Activated CD8-positive, alpha-beta memory T cell treated with anti-CD3 and anti-CD28 coated beads, Interleukin-2, amount 50 U/mL, for 24 hours (primary cell): ENCODE data around the gene ZDHHC4.

Source experiments
- DNase-seq: peaks from one replicate; pipeline ENCODE4 v3.0.0-alpha.2; 2020; ENCODE audit errors: extremely low read depth

ZDHHC4 gene

DNA sequence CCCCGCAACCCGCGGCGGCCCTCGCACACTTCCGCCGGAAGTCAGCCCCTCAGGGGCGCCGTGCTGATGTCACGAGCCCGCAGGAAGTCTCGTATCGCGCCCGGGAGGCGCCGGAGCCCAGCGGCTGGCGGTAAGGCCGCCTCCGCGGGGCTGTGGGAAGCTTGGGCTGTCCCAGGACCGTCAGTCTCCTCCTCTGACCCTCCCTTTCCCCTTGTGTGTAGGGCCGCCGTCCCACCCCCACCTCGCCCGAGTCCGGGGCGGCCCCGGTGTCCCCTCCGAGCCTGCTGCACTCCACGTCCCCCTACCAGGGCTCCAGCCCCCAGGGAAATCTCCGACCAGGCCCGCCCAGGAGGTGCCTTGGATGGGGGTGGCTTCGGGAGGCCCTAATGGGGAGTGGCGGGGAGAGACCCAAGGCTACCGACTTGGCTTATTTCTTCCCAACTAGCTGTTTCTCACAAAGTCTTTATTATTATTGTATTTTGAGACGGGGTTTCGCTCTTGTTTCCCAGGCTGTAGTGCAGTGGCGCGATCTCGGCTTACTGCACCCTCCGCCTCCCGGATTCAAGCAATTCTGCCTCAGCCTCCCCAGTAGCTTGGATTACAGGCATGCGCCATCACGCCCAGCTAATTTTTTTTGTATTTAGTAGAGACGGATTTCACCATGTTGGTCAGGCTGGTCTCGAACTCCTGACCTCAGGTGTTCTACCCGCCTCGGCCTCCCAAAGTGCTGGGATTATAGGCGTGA is at the start of gene ZDHHC4:
ZDHHC4 (plus strand) TSS at position 86 of the 745 bp plus-strand sequence. CDS start 3,108 bp downstream, outside the sequence.
- DNase-seq: peak; percentile 72

DNA sequence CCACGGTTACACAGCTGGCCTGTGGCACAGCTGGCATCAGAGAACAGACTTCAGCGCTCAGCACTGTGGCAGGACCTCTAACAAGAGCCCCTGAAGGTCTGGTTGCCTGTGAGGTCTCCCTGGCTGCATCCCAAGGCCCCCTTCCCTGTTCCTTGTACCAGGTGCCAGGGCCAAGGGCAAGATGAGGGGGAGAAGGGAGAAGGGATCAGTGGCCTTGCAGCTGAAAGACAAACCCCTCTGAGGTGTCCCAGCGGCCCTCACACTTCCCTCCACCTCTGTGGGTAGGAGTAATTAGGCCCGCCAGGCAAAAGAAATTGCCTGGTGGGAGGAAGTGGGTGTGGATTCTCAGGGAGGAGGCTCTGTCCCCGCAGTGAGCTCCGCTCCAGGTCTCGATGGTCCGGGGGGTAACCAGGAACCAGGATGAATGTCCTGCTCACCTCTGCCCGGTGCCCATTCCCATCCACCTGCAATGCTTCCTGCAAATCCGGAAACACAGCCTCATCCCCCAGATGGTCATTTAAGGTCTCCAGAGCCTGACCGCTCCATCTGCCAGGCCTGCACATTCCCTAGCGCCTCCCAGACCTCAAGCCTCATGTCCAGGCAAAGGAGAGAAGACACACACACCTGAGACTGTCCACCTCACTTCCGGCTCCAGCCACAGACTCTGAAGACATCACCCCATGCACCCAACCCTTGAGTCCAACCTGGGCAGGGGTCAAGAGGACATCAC is 48.7 kb upstream of the ZDHHC4 start:
- no peak for DNase-seq

DNA sequence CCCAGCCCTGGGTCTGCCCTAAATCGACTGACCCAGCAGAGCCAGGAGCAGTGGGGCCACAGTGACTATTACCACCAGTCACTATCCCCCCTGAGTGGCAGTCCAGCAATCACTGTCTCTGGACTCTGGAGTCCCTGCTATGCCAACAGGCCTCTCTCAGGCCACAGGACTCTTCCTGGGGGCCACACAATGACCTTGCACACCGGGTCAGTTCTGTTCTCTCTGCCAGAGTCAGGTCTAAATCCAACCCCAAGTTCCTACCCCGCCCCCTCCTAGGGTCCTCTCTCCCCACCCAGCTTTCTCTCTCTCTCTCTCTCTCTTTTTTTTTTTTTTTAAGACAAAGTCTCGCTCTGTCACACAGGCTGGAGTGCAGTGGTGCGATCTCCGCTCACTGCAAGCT is 47.6 kb upstream of the ZDHHC4 start:
- DNase-seq: no peak

DNA sequence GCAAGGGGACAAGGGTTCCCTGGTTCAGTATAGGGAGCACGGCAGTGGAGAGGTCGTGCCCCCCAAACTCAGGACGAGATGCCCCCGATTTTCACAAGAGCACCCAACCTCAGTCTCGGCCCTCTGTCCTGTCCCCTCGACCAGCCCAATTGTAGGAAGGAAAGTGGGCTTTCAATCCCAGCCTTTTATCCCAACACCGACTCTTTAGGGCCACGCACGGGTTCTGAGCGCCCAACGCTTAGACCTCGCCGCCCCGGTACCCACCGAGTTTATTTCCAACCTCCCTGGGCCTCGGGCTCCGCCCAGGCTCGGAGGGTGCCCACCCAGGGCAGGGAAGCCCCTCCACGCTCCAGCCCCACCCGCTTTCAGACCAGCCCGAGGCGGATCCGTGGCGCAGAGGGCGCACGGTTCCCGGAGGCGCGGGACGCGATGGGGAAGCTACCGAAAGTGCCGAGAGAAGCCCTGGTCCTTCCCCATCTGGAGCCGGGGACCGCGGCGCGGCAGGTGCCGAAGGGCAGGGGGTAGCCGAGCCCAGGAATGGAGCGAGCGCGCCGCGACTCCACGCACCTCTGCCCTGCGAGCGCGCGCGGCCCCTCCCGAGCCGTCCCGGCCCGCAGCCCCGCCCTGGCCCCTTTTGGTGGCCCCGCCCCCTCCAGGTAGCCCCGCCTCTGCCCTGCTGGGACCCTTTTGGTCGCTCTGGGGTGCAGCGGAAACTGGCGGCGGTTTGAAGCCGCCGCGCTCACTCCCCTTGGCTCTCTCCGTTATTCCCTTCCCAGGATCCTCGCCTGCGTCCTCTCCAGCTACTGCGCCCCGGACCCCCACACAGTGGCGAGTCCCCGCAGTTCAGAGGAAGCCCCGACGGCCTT is 46.4 kb upstream of the ZDHHC4 start:
- DNase-seq: peak; percentile 27

DNA sequence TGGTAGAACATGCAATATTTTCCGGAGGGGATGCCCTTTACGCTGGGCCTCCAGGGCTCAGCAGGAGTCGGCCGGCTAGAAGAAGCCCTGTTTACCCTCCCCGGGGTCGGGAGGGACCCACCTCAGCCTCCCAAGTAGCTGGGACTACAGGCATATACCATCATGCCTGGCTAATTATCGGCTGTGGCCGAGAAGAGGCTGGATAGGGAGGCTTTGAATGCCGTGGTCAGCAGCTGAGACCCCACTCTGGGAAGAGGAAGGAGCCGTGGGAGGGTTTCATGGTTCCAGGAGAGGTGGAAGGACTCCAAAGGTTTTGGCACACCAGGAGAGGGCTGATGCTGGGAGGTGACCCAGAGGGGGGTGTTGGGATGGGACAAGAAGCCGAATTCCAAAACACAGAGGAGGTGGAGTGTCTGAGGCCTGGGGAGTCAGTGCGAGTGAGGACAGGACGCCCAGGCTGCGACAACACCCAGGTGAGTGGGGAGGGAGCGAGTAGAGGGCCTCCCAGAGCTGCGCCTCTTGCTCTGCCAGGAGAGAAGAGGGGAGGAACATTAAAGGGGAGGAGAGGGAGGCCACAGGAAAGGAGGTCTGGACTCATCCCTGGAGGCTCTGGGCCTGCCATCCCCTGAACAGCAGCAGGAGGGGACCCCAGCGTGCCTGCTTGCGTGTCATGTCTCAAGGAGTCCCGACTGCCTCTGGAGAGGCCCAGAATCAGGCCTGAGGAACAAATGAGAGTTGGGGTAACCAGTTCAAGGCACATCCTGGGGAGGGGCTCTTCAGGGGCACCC is 45.6 kb upstream of the ZDHHC4 start:
- DNase-seq: no peak

DNA sequence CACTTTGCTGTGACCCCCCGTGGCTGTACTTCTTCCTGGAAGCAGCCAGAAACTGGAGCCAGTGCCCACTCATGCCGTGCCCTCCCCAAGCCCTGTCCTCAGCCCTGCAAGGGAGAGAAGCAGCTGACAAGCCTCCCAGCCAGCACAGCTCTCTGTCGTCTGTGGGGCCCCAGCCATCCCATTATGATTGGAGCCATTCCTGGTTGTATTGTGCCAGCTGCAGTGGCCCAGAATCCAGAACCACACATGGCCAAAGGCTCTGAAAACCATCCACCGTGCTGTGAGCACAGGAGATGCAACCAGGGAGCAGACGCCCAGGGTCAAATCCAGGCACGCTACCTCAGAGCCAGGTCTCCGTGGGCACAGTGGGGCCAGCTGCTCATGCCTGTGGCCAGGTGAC is 44.7 kb upstream of the ZDHHC4 start:
- no peak for DNase-seq

DNA sequence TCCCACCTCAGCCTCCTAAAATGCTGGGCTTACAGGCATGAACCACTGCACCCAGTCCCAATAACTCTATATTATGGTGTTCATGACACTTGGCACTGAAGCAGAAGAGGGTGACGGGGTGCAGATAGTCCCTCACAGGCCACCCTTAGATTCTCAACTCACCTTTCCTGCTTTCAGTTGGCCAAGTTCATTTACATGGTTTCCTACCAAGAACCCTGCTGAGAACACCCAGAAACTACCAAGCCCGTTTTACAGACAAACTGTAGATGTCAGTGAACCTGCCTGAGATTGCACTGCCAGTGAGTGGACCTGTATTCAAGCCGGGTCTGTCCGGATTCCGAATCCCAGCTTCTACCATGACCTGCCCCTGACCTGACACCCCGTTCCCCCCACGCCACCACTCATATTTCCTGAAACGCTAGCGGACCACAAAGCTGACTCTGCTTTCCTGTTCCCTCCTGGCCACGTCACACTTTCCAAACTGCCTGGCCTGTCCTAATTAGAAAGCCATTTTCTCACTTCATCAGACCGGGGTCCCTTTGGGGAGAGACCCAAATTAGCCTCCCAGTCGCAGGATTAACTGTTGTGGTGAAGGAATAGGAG is 43.3 kb upstream of the ZDHHC4 start:
- DNase-seq: no peak

DNA sequence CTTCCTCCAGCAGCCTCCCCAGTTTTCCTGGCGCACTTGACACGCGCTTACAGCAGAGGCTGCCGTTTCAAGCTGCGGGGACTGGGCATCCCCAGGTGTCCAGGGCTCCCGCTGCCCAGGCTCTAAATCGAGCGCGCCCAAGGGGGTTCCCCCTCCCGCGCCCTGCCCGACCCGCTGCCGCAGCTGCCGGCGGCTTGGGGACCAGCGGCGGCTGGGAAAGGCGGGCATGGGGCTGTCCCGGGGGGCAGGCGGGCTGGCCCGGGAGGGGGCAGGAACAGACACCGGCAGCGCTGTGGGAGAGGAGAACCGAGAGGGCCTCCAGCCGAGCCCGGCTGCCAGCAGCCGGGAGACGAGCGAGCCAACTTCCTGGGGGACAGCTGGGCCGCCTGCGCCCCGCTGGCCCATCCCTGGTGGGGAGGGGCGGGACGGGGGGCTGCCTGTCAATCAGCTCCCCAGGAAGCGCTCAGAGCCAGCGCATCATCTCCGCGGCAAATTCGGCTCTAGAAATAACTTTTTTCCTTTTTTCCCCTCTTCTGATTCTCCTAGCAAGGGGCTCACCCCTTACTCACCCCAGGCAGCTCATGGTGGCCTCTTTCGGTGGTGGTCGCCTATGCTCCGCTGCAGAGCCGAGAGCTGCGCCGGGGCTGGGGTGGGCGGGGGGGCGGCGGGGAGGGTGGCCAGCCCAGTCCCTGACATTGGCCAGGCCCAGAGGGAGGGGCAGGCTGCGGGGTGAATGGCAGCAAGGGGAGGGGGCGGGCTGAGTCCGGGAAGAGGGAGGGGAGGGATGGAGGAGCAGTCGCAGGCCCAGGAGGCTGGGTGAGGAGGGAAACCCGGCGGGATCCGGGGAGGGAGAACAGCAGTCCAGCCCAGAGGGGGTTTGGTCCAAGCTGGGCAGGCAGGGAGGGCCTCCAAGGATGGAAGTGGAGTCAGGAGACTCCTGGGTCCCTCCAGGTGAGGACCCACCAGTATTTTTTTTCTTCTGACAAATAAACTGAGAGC is 40.7 kb upstream of the ZDHHC4 start:
- no peak for DNase-seq

DNA sequence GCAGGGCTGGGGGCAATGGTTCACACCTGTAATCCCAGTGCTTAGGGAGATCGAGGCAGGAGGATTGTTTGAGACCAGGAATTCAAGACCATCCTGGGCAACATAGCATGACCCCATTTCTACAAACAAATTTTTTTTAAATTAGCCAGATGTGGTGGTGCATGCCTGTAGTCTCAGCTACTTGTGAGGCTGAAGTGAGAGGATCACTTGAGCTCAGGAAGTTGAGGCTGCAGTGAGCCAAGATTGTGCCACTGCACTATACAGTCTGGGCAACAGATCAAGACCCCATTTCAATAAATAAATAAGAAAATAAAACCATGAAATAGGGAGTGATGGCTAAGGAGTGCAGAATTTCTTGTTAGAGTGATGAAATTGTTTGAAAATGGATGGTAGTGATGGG is 34.9 kb upstream of the ZDHHC4 start:
- DNase-seq: no peak

DNA sequence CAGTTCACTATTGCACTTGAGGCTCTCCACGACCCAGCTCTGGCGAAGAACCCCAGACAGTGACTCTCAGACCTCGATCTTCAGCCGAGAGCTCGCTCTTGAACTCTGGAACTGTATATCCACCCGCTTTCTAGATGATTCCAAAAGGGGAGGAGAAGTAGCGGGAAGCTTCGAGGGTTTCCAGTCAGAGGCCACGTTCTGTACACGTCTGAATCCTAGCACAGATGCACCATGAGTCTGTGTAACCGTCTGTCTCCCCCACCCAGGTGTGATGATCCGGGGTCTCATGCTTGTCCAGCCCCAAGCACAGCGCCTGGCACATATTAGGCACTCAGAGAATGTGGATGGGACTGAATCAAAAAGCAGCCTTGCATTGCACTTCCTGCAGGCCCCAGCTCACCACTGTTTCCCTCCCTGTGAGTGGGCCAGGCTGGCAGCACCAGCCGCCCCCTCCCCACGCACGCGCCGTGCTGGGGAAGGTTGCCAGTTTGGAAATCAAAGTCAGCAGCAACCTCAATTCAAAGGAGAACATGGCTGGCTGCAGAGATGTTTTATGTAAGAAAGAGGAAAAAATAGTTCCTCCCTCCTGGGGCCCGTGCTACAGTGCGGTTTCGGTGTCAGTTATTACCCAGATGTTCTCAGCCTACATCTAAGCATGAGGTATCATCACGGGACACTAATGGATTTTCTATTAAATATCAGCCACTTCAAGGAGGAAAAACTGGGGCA is 31.7 kb upstream of the ZDHHC4 start:
- DNase-seq: no peak

DNA sequence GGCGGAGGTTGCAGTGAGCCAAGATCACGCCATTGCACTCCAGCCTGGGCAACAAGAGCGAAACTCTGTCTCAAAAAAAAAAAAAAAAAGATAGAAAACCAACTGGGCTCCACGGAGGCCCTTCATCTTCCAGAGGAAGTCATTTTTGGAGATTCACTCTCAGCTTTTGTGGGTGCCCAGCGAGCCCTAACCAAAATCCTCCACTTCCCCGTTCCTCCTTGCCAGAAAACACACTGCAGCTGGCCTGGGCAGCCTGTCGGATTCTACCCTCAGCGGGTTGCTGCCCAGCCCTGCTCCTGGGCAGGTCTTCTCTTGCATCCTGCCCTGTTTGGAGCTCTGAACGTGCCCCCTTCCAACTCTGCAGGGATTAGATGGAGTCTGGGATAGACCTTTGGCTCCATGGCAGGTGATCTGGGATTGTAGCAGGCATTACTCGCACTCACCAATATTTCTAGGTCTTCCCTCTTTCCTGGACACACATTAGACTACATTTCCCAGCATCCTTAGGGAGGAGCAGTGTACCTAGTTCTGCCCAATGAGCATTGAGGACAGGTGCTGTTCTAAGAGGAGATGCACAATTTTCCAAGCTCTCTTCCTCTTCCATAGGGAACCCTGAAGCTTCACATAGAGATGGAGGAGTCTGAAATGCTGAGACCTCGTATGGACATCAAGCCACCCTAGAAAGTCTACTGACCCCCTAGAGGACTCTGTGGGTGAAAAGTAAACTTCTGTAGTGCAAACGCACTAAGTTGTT is 30.6 kb upstream of the ZDHHC4 start:
- no peak for DNase-seq

DNA sequence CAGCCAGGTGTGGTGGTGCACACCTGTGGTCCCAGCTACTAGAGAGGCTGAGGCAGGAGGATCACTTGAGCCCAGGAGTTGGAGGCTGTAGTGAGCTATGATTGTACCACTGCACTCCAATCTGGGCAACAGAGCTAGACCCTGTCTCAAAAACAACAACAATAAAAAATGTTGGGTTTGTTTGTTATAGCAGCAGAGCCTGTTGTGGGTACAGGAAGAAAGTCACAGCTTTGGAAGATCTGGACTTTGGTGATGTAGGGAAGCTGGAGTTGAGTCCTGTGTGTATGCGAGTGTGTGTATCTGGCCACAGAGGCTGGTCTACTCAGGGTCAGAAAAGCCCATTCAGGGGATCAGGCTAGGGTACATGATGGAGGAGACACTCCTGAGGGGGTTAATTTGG is 29.9 kb upstream of the ZDHHC4 start:
- no peak for DNase-seq

DNA sequence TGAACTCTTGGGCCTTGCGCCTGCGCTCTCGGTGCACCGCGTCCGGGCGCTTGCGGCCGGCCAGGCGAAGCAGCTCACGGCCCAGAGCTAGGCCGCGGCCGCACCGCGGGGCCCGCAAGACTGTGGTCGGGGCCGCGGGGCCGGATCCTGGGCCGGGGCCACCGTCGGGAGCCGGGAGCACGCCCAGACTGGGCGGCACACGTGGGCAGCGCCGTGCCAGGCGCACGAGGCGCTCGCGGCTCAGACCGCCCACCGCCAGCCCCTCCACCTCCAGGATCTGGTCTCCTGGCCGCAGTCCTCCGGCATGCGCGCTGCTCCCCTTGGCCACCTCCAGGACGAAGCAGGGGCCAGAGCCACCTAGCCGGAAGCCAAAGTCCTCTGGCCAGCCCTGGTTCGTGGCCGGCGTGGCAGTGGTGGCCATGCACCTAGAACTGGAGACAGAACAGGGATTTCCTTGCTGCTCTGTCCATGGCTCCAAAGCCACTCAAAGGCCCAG is 26.2 kb upstream of the ZDHHC4 start, which contains the start of gene GRID2IP:
GRID2IP (minus strand) TSS at position 446 of the 496 bp plus-strand sequence; CDS start at position 421, 25 bp downstream.
- DNase-seq: no peak

DNA sequence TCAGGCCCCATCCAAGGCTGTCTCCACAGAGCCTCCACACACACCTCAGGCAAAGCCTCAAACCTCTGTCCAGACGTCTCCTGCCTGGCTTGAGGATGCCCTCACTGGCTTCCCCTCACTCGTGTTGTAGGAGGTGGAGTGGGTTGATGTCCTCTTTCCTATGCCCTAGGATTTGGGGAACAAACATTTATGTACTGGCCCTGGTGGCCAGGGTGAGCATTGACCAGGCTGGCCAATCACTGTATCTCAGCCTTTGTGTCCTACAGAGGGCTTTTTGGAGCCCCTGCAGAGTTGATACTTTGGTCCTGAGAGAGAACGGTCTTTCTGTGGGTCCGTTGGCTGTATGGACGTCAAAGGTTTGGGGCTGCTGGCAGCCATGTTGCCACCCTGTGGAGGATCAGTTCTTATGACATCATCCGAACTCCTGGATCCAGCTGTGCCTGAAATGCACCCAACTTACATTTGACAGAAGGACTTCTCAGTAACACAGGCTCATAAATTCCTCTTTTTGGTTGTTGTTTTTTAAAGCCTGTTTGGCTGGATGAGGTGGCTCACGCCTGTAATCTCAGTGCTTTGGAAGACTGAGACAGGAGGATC is 23.7 kb upstream of the ZDHHC4 start:
- DNase-seq: no peak

DNA sequence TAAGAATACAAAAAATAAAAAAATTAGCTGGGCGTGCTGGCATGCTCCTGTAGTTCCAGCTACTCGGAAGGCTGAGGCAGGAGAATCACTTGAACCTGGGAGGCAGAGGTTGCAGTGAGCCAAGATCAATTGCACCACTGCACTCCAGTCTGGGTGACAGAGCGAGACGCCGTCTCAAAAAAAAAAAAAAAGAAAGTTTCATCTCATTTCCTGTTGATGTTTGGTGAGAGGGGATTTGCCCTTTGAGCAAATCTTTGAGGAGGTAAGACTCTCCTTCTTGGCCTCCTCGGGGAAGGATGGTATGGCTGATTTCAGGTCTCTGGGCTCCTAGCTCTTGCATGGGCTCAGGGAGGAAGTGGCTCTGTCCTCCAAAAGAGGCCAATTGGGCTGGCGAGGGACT is 22.4 kb upstream of the ZDHHC4 start:
- no peak for DNase-seq

DNA sequence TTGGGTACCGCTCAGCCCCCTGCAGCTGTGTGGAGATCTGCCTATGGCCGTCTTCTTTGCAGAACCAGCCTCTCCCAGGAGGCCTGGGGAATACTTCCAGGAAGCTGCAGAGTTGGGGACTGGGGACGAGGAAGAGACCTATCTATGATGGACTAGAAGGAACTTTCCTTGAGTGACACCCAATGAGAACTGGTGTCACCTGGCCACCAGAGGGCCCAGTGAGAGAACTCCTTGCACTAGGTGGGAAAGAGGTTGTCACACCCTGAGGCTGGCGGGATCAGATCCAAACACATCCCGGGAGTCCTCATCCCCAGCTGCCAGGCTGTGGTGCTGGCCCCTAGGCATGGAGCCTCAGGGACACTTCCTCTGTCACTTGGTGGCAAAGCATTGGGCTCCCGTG is 21.1 kb upstream of the ZDHHC4 start:
- no peak for DNase-seq

DNA sequence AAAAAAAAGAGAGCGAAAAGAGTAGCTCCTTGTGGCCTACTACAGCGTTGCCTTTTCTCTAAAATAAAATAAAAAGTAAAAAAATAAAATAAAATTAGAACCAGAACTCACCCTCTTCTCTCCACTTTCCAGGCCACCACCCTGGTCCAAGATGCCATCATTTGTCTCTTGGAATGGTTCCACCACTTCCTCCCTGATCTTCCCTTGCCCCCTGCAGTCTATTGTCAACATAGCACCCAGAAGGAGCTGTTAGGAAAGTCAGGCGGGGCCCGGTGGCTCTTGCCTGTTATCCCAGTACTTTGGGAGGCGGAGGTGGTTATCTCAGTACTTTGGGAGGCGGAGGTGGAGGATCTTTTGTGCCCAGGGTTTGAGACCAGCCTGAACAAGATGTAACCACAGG is 18.4 kb upstream of the ZDHHC4 start:
- DNase-seq: no peak

DNA sequence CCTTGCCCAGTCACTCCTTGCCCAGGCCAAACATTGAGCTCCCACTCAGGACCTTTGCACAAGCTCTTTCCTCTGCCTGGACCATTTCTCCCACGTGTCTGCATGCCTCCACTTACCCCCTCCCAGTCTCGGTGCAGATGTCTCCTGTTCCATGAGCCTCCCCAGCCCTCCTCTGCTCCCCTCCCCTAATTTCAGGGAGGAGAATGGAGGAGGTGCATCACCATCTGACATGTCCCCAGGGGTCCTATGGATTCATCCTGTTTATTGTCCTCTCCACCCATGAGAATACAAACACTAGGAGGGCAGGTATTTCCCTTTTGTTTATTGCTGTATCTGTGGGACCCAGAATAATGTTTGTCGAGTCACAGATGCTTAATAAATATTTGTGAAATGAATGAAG is 17.4 kb upstream of the ZDHHC4 start:
- no peak for DNase-seq
